EL (cell line): Measurements from ENCODE around the gene MIPOL1.
"Not testable (repeated sequence)": the region's sequence is repeated elsewhere in the genome, so short reads cannot be mapped to it uniquely, and the experiment has no call there.

Source experiments
- DNase-seq: peaks from one replicate; pipeline ENCODE4 v3.0.0-alpha.2; 2016

The MIPOL1 gene

GRCh38 chr14:37197421-37198272 is at the start of gene MIPOL1:
Gene MIPOL1 (plus strand): TSS chr14:37197937. CDS start chr14:37247889, 49,952 bp downstream.
- peak; percentile 91 for DNase-seq

- peak; percentile 52 for DNase-seq
These were observed 47.3 kb upstream of the MIPOL1 start for GRCh38 chr14:37150414-37150813.

- DNase-seq, result no peak
These were observed 44.7 kb upstream of the MIPOL1 start for GRCh38 chr14:37153005-37153404.

GRCh38 chr14:37153483-37153882 is 44.3 kb upstream of the MIPOL1 start:
- no peak for DNase-seq

- no peak for DNase-seq
These were observed 39.8 kb upstream of the MIPOL1 start for GRCh38 chr14:37157987-37158386.

GRCh38 chr14:37162307-37162706 is 35.4 kb upstream of the MIPOL1 start:
- not testable (repeated sequence) for DNase-seq

GRCh38 chr14:37165794-37166193 is 31.9 kb upstream of the MIPOL1 start:
- no peak for DNase-seq

- no peak for DNase-seq
These were observed 30.3 kb upstream of the MIPOL1 start for GRCh38 chr14:37167151-37168047.

GRCh38 chr14:37168721-37169120 is 29.0 kb upstream of the MIPOL1 start:
- DNase-seq, result no peak

GRCh38 chr14:37170237-37170636 is 27.5 kb upstream of the MIPOL1 start:
- no peak for DNase-seq

GRCh38 chr14:37170993-37171392 is 26.7 kb upstream of the MIPOL1 start:
- no peak for DNase-seq

GRCh38 chr14:37171678-37172023 is 26.1 kb upstream of the MIPOL1 start:
- DNase-seq, result no peak

- peak; percentile 82 for DNase-seq
These were observed 25.5 kb upstream of the MIPOL1 start, which contains the start of gene SLC25A21 for GRCh38 chr14:37172024-37172869. Gene SLC25A21 (minus strand): TSS chr14:37172606.

- no peak for DNase-seq
These were observed 24.7 kb upstream of the MIPOL1 start for GRCh38 chr14:37172936-37173614.

GRCh38 chr14:37179896-37180502 is 17.7 kb upstream of the MIPOL1 start:
- DNase-seq, result peak; percentile 60

- DNase-seq, result not testable (repeated sequence)
These were observed 16.9 kb upstream of the MIPOL1 start for GRCh38 chr14:37180886-37181285.

- DNase-seq, result no peak
These were observed 16.3 kb upstream of the MIPOL1 start for GRCh38 chr14:37181441-37181840.

GRCh38 chr14:37184520-37184919 is 13.2 kb upstream of the MIPOL1 start:
- not testable (repeated sequence) for DNase-seq

- DNase-seq, result no peak
These were observed 12.1 kb upstream of the MIPOL1 start for GRCh38 chr14:37185670-37186069.

GRCh38 chr14:37186865-37187264 is 10.9 kb upstream of the MIPOL1 start:
- no peak for DNase-seq

GRCh38 chr14:37187294-37187693 is 10.4 kb upstream of the MIPOL1 start:
- no peak for DNase-seq
